DMS 273 (cell line): ENCODE data around the gene ATP8B4.
"Not testable (repeated sequence)": the region's sequence is repeated elsewhere in the genome, so short reads cannot be mapped to it uniquely, and the experiment has no call there.

Experiments
- DNase-seq: peaks from one replicate; lab custom pipeline; 2025; ENCODE audit not compliant: unreplicated experiment; lab: John Stamatoyannopoulos, UW

The ATP8B4 gene

DNA sequence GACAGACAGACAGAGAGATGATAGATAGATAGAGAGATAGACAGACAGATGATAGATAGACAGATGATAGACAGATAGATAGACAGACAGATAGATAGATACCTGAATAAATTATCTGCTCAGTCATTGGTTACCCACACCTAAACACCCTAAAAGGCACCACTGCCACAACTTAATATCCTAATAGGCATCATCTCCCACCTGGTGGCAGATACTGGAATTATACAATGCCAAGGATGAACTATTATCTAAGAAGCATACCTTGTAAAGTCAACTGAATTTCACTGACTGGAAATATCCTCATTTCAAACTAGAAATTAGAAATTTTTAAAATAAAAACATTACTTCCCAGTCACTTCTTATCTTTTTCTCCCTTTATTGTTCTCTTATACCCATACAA is 19.4 kb upstream of the ATP8B4 start:
- peak; percentile 5 for DNase-seq

DNA sequence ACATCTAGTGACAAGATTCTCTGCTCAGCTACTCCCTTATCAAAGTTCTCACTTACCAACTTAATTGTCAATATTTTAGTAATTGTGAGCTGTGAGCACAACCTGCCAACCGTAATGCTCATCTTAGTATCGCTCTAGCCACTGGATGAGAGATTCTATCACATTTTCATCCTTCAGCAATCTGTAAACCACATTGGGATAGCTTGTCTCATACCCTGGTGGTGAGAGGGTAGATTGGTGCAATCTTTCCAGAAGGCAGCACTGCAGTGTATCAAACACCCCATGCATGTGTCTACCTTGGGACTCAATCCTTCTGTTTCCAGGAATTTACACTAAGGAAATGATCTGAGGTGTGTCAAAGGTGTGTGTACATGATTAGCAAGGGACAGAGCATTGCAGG is 18.9 kb upstream of the ATP8B4 start:
- no peak for DNase-seq

- no peak for DNase-seq
These were observed 18.3 kb upstream of the ATP8B4 start for GRCh38 chr15:50137330-50137761.

- DNase-seq: no peak
These were observed 16.1 kb upstream of the ATP8B4 start for GRCh38 chr15:50135031-50135551.

- no peak for DNase-seq
These were observed 15.5 kb upstream of the ATP8B4 start for GRCh38 chr15:50134524-50135024.

DNA sequence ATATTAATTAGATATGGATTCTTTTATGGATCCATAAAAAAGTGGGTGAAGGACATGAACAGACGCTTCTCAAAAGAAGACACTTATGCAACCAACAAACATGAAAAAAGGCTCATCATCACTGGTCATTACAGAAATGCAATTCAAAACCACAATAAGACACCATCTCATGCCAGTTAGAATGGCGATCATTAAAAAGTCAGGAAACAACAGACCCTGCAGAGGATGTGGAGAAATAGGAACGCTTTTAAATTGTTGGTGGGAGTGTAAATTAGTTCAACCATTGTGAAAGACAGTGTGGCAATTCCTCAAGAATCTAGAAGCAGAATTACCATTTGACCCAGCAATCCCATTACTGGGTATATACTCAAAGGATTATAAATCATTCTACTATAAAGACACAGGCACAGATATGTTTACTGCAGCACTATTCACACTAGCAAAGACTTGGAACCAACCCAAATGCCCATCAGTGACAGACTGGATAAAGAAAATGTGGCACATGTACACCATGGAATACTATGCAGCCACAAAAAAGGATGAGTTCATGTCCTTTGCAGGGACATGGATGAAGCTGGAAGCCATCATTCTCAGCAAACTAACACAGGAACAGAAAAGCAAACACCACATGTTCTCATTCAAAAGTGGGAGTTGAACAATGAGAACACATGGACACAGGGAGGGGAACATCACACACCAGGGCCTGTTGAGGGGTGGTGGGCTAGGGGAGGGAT is 13.4 kb upstream of the ATP8B4 start:
- DNase-seq: not testable (repeated sequence)

GRCh38 chr15:50131617-50132016 is 12.6 kb upstream of the ATP8B4 start:
- DNase-seq: no peak

DNA sequence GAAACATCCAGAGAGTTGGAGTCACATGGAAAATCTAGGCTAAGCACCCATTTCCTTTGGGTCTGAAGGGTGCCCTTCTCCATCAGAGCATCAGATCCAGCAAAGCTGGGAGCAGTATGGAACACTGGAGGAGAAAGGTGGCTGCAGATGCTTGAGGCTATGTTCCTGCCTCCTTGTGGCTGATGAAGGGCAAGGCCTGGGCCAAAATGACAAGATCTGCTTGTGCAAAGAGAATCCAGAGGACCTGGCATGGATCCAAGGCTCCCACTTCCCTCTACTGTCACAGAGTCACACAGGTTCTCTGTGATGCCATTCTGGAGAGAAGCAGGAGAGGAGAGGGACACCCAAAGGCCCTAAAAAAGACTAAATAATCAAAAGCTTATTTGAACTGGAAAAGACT is 9.2 kb upstream of the ATP8B4 start:
- peak; percentile 12 for DNase-seq

DNA sequence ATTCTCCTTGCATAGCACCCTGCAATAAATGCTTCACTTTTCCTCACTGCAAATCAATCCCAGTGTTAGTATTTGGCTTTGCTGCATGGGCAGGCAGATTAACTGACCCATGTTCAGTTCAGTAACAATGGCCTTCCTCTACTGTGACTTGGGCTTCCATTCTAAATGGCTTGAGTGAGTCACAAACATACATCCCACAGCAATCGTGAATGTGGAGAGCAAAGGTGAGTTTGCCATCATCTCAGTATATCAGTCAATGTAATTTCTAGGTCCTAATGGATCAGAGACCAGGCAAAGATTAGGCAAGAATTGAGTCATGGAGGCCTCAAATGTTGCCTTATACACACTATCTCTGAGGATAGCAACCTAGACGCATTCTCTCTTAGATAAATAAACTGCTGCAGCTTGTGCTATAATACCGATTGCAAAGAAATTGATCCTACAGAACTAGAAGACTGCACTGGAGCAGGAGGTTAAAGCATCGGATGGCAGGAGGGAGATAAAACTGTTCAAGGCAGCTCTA is 8.3 kb upstream of the ATP8B4 start:
- no peak for DNase-seq

GRCh38 chr15:50126072-50126471 is 7.0 kb upstream of the ATP8B4 start:
- no peak for DNase-seq

DNA sequence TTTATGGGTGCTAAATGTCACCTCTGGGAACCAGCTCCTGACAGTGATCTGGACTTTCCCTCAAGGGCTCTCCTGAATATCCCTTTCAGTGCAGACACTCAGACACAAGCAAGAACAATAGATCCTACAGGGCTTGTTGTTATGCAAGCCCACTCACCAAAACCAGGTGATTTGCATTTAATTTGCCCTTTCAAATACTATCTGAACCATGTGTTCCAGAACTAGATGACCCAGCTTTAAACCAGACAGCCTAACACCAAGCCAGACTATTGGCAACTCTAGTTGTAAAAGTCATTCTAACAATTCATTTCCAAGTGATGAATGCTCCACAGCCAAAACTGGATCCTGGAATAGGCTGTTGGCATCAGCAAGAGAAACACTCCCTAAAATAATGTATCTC is 5.6 kb upstream of the ATP8B4 start:
- DNase-seq: no peak

- no peak for DNase-seq
These were observed 5.0 kb upstream of the ATP8B4 start for GRCh38 chr15:50123861-50124557.

DNA sequence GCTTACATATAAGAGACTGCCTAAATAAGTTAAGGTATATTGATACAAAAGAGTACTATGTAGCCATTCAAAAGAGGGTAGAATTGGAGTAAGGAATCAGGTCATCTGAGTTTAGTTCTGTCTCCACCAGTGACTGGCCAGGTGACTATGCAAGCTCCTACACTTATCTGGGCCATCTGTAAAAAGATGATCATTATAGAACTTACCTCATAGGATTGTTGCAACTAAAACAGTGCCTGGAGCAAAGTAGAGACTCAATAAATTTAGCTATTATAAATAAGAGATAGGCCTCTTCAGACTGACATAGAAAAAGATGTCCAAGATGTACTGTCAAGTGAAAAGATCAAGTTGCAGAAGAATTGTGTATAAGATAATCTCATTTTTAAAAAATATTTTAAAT is 1.7 kb upstream of the ATP8B4 start:
- DNase-seq: no peak

- no peak for DNase-seq
These were observed 1.5 kb downstream of the ATP8B4 start for GRCh38 chr15:50117431-50118027.

GRCh38 chr15:50116477-50116876 is 2.6 kb downstream of the ATP8B4 start:
- peak; percentile 11 for DNase-seq

- no peak for DNase-seq
These were observed 4.8 kb downstream of the ATP8B4 start for GRCh38 chr15:50113992-50114780.

GRCh38 chr15:50113187-50113505 is 5.9 kb downstream of the ATP8B4 start:
- no peak for DNase-seq

- DNase-seq: no peak
These were observed 6.4 kb downstream of the ATP8B4 start for GRCh38 chr15:50112488-50113186.

DNA sequence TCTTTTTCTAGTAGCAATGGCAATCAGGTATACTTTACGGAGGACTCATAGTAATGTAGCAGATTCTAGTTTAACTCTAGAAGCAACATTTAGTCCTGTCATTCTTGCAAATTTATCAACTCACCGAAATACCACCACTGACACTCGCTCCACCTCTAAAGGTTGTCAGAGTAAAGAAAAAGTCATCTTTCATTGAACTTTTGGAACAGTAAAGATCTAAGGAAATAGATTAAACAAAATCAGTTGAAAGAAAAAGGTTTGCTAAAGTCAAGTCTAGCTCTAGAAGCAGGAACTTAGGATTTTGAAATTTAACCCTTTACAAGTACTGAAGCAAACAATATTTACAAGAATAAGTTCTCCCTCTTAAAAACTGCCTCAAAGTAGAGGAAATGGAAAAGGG is 8.7 kb downstream of the ATP8B4 start:
- DNase-seq: no peak
